SK-N-SH (cell line): ENCODE results near the gene RSRC2. TPM values are rescaled to one million over a fixed set of nuclear protein-coding genes. Genes with fewer than 3 reads are reported as not detected.

Experiments used
- CTCF ChIA-PET: fragments of 300-600, 350-600 bp; formaldehyde crosslinking; extraction: SDS; loops from one replicate; lab custom pipeline; 2021; lab: Yijun Ruan, JAX
- POLR2A ChIA-PET: fragments of 350-600 bp; sonication (Branson Sonifier 250); formaldehyde crosslinking; extraction: SDS; loops from one replicate; lab custom pipeline; 2020; ENCODE audit warnings: antibody characterized with exemption, inconsistent platforms; lab: Yijun Ruan, JAX
- DNase-seq: peaks from one replicate; pipeline ENCODE4 v3.0.0; 2012
- H2AFZ ChIP-seq: fragments of 200-600 bp; sonication (generic); 2 replicates; pipeline ENCODE4 v1.8.1; 2016; ENCODE audit warnings: antibody characterized with exemption, mild to moderate bottlenecking, low read depth
- H3F3A ChIP-seq: fragments of 200-600 bp; sonication (generic); replicated peaks from 2 replicates; pipeline ENCODE3; 2016; ENCODE audit warnings: antibody characterized with exemption, mild to moderate bottlenecking; ENCODE audit not compliant: insufficient read depth
- H3K27ac ChIP-seq, 2 experiments: fragments of 200-500 bp in 1 of 2; fragments of 200-600 bp in 1 of 2; sonication (Bioruptor generic) in 1 of 2; sonication (generic), shearing (Covaris generic) in 1 of 2; 2 replicates each; pipeline versions ENCODE4 v1.5.1 to v1.6.1; 2014 to 2016; ENCODE audit warnings: low read depth in 2 of 2, inconsistent platforms in 1 of 2, low read length in 1 of 2, mild to moderate bottlenecking in 1 of 2, mixed read lengths in 1 of 2
- H3K27me3 ChIP-seq: fragments of 200-600 bp; sonication (generic), shearing (Covaris generic); 2 replicates; pipeline ENCODE4 v1.6.1; 2016; ENCODE audit warnings: mixed run types; ENCODE audit not compliant: insufficient read depth
- H3K36me3 ChIP-seq, 2 experiments: fragments of 200-500 bp in 1 of 2; fragments of 200-600 bp in 1 of 2; sonication (Bioruptor generic) in 1 of 2; sonication (generic) in 1 of 2; replicated peaks in 1 of 2; 2 replicates each; pipeline versions ENCODE3 to v1.5.1; 2014 to 2016; ENCODE audit warnings: low read length in 1 of 2, mild to moderate bottlenecking in 1 of 2; ENCODE audit not compliant: insufficient read depth in 2 of 2, control insufficient read depth in 1 of 2
- H3K4me1 ChIP-seq, 2 experiments: fragments of 200-500 bp in 1 of 2; fragments of 200-600 bp in 1 of 2; sonication (Bioruptor generic) in 1 of 2; sonication (generic), shearing (Covaris generic) in 1 of 2; 2 replicates each; pipeline versions ENCODE4 v1.5.1 to v1.6.1; 2014 to 2016; ENCODE audit warnings: low read depth in 1 of 2, low read length in 1 of 2, mixed run types in 1 of 2; ENCODE audit not compliant: insufficient read depth in 2 of 2, control insufficient read depth in 1 of 2
- H3K4me2 ChIP-seq: fragments of 200-600 bp; sonication (generic), shearing (Covaris generic); 2 replicates; pipeline ENCODE4 v1.6.1; 2017; ENCODE audit warnings: mixed run types
- H3K4me3 ChIP-seq, 2 experiments: fragments of 200-500 bp in 1 of 2; fragments of 200-600 bp in 1 of 2; sonication (Bioruptor generic) in 1 of 2; sonication (generic), shearing (Covaris generic) in 1 of 2; 2 replicates each; pipeline versions ENCODE4 v1.5.1 to v1.8.1; 2014 to 2016; ENCODE audit warnings: low read depth in 2 of 2, inconsistent platforms in 1 of 2, low read length in 1 of 2, mild to moderate bottlenecking in 1 of 2, mixed read lengths in 1 of 2, moderate library complexity in 1 of 2
- H3K79me2 ChIP-seq: fragments of 200-600 bp; sonication (generic); 2 replicates; pipeline ENCODE4 v1.8.1; 2017; ENCODE audit warnings: mild to moderate bottlenecking; ENCODE audit not compliant: insufficient read depth
- H3K9ac ChIP-seq: fragments of 200-600 bp; sonication (generic); 2 replicates; pipeline ENCODE4 v1.6.1; 2017; ENCODE audit warnings: mixed run types
- H3K9me2 ChIP-seq: fragments of 200-600 bp; sonication (generic); 2 replicates; pipeline ENCODE4 v1.6.1; 2017; ENCODE audit warnings: mixed run types
- H3K9me3 ChIP-seq: fragments of 200-600 bp; sonication (generic); 2 replicates; pipeline ENCODE4 v1.6.1; 2017; ENCODE audit warnings: mixed run types, mild to moderate bottlenecking, moderate library complexity
- H4K20me1 ChIP-seq: fragments of 200-600 bp; sonication (generic); 2 replicates; pipeline ENCODE4 v1.6.1; 2017; ENCODE audit warnings: mild to moderate bottlenecking, mixed run types; ENCODE audit not compliant: insufficient read depth
- CHD2 ChIP-seq: fragments of 150-350 bp; IDR thresholded peaks from 2 replicates; pipeline ENCODE4 v1.6.1; 2018; ENCODE audit warnings: low read length; ENCODE audit not compliant: partially characterized antibody
- ELF1 ChIP-seq: IDR thresholded peaks from 2 replicates; pipeline ENCODE4 v1.4.0; 2012
- EZH2phosphoT487 ChIP-seq: fragments of 200-600 bp; sonication (generic); IDR thresholded peaks from 2 replicates; pipeline ENCODE4 v1.6.1; 2017; ENCODE audit warnings: low read depth, mixed run types, mild to moderate bottlenecking, antibody characterized with exemption, moderate library complexity, borderline replicate concordance
- FOSL2 ChIP-seq: IDR thresholded peaks from 2 replicates; pipeline ENCODE4 v1.4.0; 2012; ENCODE audit warnings: low read depth, mild to moderate bottlenecking, moderate library complexity, borderline replicate concordance
- GATA2 ChIP-seq: sonication (generic); formaldehyde crosslinking; IDR thresholded peaks from 2 replicates; pipeline ENCODE4 v1.5.0; 2020; ENCODE audit warnings: mild to moderate bottlenecking, missing genetic modification reagents
- MAX ChIP-seq: IDR thresholded peaks from 2 replicates; pipeline ENCODE4 v1.4.0; 2012; ENCODE audit warnings: low read depth
- MXI1 ChIP-seq: IDR thresholded peaks from 2 replicates; pipeline ENCODE4 v1.6.1; 2012; ENCODE audit warnings: mild to moderate bottlenecking, low read depth, low read length, improper control_type of control experiment
- RAD21 ChIP-seq: IDR thresholded peaks from 2 replicates; pipeline ENCODE4 v1.6.1; 2012; ENCODE audit warnings: mild to moderate bottlenecking, low read length
- RFX5 ChIP-seq: IDR thresholded peaks from 2 replicates; pipeline ENCODE4 v1.6.1; 2012; ENCODE audit warnings: mild to moderate bottlenecking, improper control_type of control experiment, low read length
- RXRA ChIP-seq: IDR thresholded peaks from 2 replicates; pipeline ENCODE4 v1.4.0; 2012; ENCODE audit warnings: low read depth, mild to moderate bottlenecking, borderline replicate concordance
- SMC3 ChIP-seq: IDR thresholded peaks from 2 replicates; pipeline ENCODE4 v1.6.1; 2012; ENCODE audit warnings: low read depth, low read length, improper control_type of control experiment
- TEAD4 ChIP-seq: IDR thresholded peaks from 2 replicates; pipeline ENCODE4 v1.4.0; 2012; ENCODE audit warnings: mild to moderate bottlenecking, borderline replicate concordance; ENCODE audit not compliant: insufficient read depth
- WGBS: methylation state at CpG from one replicate; pipeline ENCODE4 v1.1.6; 2017; ENCODE audit warnings: low lambda C conversion rate; 5-methylcytosine and 5-hydroxymethylcytosine counted together
- polyA plus RNA-seq, 3 experiments: library from polyadenylated mRNA; depleted of rRNA; stranded (reverse); fragments of >200 nt; gene quantifications; 2 replicates each; pipeline ENCODE4 v1.2.3, GENCODE V29; 2012
- TF ChIP-seq, protein P1 (sequence below): IDR thresholded peaks from 2 replicates; pipeline ENCODE4 v1.6.1; 2012; ENCODE audit warnings: mild to moderate bottlenecking, low read depth, low read length, moderate library complexity
- TF ChIP-seq, protein P2 (sequence below): fragments of 200-600 bp; sonication (generic); IDR thresholded peaks from 2 replicates; pipeline ENCODE4 v1.6.1; 2017; ENCODE audit warnings: antibody characterized with exemption, mild to moderate bottlenecking, moderate library complexity
- TF ChIP-seq, protein P3 (sequence below): IDR thresholded peaks from 2 replicates; pipeline ENCODE4 v1.4.0; 2012; ENCODE audit warnings: low read depth, borderline replicate concordance

The RSRC2 gene
- polyA plus RNA-seq, 1 of the 3 experiments (the other 2 are of a cell fraction) = 24.8 TPM

DNA sequence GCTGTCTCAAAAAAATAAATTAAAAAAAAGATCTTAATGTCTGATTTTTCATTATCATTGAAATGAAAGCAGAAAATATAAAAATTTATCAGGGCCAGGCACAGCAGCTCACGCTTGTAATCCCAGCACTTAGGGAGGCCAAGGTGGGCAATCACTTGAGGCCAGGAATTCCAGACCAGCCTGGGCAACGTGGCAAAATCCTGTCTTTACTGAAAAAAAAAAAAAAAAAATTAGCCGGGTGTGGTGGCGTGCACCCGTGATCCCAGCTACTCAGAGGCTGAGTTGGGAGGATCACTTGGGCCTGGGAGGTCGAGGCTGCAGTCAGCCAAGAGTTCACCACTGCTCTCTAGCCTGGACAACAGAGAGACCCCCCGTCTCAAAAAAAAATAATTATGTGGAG, 66.7 kb downstream of the RSRC2 start:
- DNase-seq = no peak
- Histone ChIP-seq H3K36me3 (no peaks in the 10 kb centered on the region), H2AFZ (no peak overlapping the region), H3K79me2 (no peaks in the 10 kb centered on the region), H3K27ac (no peak overlapping the region), H3F3A (peaks cover 14% of the 10 kb centered on the region), H3K4me3 (no peak overlapping the region), H3K4me2 (no peak overlapping the region), H3K27me3 (no peaks in the 10 kb centered on the region), H3K4me1 (no peaks in the 10 kb centered on the region), H3K9ac (no peak overlapping the region), H4K20me1 (no peaks in the 10 kb centered on the region), H3K9me3 (no peaks in the 10 kb centered on the region), H3K9me2 (no peaks in the 10 kb centered on the region)
- TF ChIP-seq EZH2phosphoT487 = no peak
- TF ChIP-seq, protein P1, sequence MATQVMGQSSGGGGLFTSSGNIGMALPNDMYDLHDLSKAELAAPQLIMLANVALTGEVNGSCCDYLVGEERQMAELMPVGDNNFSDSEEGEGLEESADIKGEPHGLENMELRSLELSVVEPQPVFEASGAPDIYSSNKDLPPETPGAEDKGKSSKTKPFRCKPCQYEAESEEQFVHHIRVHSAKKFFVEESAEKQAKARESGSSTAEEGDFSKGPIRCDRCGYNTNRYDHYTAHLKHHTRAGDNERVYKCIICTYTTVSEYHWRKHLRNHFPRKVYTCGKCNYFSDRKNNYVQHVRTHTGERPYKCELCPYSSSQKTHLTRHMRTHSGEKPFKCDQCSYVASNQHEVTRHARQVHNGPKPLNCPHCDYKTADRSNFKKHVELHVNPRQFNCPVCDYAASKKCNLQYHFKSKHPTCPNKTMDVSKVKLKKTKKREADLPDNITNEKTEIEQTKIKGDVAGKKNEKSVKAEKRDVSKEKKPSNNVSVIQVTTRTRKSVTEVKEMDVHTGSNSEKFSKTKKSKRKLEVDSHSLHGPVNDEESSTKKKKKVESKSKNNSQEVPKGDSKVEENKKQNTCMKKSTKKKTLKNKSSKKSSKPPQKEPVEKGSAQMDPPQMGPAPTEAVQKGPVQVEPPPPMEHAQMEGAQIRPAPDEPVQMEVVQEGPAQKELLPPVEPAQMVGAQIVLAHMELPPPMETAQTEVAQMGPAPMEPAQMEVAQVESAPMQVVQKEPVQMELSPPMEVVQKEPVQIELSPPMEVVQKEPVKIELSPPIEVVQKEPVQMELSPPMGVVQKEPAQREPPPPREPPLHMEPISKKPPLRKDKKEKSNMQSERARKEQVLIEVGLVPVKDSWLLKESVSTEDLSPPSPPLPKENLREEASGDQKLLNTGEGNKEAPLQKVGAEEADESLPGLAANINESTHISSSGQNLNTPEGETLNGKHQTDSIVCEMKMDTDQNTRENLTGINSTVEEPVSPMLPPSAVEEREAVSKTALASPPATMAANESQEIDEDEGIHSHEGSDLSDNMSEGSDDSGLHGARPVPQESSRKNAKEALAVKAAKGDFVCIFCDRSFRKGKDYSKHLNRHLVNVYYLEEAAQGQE = no peak
- TF ChIP-seq RXRA = no peak
- TF ChIP-seq FOSL2 = no peak
- no peak for TF ChIP-seq CHD2
- WGBS = 91% methylated on average over 7 of the region's 7 CpGs
- ChIA-PET POLR2A (no interaction called here), CTCF (interaction anchor here (1.4 to 2.9 kb wide), 3 partner anchors 11 to 61 kb away, joined by 5 to 11 read pairs (median 10); no protein-coding TSS in a partner anchor)

- Histone ChIP-seq H3K79me2 (no peaks in the 10 kb centered on the region), H3K9me2 (no peaks in the 10 kb centered on the region), H3K4me2 (no peak overlapping the region), H3K9ac (no peak overlapping the region), H3K4me3 (no peak overlapping the region), H3K9me3 (no peaks in the 10 kb centered on the region), H3F3A (peaks cover 9% of the 10 kb centered on the region), H3K4me1 (no peaks in the 10 kb centered on the region), H3K27me3 (no peaks in the 10 kb centered on the region), H2AFZ (no peak overlapping the region), H4K20me1 (no peaks in the 10 kb centered on the region), H3K36me3 (no peaks in the 10 kb centered on the region), H3K27ac (no peak overlapping the region)
- CTCF ChIA-PET = interaction anchor here (2.7 to 2.9 kb wide), 2 partner anchors 12 to 60 kb away, joined by 10 to 11 read pairs; no protein-coding TSS in a partner anchor
- POLR2A ChIA-PET = no interaction called here
- WGBS = 100% methylated on average over 2 of the region's 2 CpGs
- no peak for DNase-seq
- TF ChIP-seq ELF1 = no peak
- TF ChIP-seq SMC3 = no peak
- TF ChIP-seq, protein P2, sequence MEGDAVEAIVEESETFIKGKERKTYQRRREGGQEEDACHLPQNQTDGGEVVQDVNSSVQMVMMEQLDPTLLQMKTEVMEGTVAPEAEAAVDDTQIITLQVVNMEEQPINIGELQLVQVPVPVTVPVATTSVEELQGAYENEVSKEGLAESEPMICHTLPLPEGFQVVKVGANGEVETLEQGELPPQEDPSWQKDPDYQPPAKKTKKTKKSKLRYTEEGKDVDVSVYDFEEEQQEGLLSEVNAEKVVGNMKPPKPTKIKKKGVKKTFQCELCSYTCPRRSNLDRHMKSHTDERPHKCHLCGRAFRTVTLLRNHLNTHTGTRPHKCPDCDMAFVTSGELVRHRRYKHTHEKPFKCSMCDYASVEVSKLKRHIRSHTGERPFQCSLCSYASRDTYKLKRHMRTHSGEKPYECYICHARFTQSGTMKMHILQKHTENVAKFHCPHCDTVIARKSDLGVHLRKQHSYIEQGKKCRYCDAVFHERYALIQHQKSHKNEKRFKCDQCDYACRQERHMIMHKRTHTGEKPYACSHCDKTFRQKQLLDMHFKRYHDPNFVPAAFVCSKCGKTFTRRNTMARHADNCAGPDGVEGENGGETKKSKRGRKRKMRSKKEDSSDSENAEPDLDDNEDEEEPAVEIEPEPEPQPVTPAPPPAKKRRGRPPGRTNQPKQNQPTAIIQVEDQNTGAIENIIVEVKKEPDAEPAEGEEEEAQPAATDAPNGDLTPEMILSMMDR = no peak
- no peak for TF ChIP-seq MAX
- TF ChIP-seq FOSL2 = no peak
- TF ChIP-seq RFX5 = no peak
- TF ChIP-seq TEAD4 = no peak
- TF ChIP-seq, protein P3, sequence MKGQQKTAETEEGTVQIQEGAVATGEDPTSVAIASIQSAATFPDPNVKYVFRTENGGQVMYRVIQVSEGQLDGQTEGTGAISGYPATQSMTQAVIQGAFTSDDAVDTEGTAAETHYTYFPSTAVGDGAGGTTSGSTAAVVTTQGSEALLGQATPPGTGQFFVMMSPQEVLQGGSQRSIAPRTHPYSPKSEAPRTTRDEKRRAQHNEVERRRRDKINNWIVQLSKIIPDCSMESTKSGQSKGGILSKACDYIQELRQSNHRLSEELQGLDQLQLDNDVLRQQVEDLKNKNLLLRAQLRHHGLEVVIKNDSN = no peak
- no peak for TF ChIP-seq GATA2
- no peak for TF ChIP-seq MXI1
- no peak for TF ChIP-seq RAD21
These were observed 67.5 kb downstream of the RSRC2 start for GRCh38 chr12:122459211-122459610.
